HG02588 (cell line): Measurements from ENCODE around the gene ISYNA1.

Experiments
- ATAC-seq: cut with Tn5 transposase; IDR thresholded peaks from one replicate; pipeline ENCODE4 v1.9.1; 2021; ENCODE audit warnings: mild to moderate bottlenecking, moderate library complexity; ENCODE audit not compliant: unreplicated experiment

ISYNA1 gene

DNA sequence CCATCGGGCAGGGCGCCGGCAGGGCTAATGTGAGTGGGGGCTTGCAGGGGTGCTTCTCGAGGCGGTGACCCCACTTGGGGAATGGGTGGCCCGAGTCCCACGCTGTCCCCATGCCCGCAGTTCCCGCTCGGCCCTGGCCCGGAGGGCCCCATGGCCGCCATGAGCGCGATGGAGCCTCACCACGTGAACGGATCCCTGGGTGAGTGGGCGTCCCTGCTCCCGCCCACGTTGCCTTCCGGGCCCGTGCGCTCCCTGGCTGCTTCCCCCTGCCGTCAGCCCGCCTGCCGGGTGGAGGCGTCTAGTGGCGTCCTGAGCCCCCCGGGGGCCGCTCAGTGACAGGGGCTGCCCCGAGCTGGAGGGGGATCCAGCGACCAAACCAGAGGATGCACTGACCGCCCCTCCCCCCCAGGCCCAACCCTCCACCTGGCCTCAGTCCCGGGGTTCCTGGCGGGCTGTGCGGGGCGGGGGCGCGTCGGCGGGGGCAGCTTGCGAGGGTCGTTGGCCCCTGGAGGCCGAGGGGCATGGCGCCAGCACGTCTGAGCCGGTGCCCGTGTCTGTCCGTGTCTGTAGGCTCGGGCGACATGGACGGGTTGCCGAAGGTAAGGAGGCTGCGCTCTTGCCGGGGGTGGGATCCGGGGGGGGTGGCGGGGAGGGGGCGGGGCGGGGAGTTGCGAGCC, 4.8 kb downstream of the ISYNA1 start:
- ATAC-seq = no peak

DNA sequence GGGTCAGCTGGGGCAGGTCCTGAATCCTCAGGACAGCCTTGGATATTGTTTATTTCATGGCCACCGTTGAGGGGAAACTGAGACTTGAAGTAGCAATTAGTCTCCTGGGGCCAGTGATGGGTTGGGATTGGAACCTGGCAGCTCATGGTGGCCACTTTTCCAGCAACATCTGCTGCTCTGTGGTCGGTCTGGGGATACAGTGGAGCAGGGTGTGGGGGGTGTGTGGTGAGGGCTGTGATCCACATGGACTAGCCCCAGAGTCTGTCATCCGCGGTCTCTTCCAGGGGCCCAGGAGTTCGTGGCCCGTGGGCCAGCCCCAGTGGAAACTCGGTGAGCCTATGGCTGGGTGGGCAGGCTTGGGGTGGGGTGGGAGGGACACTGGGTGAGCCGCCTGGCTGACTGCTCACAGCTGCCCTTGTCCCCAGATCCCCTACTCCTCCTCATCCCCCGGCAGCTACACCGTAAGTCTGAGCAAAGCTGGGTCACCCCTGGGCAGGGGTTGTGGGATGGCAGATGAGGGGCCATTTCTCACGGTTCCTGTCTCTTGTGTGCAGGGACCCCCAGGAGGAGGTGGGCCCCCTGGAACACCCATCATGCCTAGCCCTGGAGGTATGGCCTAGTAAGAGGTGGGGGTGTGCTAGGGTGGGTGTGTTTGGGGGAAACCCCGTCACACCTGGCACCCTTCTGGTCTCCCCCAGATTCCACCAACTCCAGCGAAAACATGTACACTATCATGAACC, 5.5 kb downstream of the ISYNA1 start:
- ATAC-seq = no peak

GRCh38 chr19:18431351-18432197, 6.4 kb downstream of the ISYNA1 start:
- no peak for ATAC-seq

GRCh38 chr19:18430417-18431144, 7.4 kb downstream of the ISYNA1 start:
- ATAC-seq = no peak

DNA sequence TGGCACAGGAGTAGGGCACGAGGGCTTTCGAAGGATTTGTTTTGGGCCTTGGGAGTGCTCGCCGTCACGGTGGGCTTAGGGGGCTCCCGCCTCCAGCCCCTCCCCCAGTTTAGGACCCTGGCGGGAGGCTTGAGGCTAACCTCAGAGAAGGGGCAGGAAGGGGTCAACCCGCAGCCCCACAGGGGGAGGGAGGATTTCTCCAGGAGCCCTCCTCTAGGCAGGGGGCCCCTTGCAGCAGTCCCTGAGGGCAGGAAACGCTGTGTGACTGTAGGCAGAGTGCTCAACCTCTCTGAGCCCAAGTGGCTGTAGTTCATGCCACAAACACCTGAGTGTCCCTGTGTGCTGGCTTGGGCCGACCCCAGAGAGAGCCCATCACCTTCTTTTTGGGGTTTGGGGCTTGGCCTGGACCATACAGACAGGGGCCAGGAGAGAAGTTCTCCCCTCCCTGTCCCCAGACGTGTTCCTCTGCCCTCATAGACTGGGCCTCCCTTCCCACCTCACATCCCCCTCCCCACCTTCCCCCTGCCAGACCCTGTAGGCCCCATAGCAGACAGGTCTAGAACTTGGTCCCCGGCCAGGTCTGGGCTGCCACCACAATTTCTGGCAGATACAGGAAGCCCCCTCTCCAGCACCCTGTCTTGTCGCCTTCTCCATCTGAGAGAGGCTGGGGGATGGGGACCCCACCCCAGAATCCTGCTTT, 8.1 kb downstream of the ISYNA1 start:
- ATAC-seq = no peak

GRCh38 chr19:18428787-18429674, 8.9 kb downstream of the ISYNA1 start:
- ATAC-seq = peak; percentile 44

- no peak for ATAC-seq
Observed at GRCh38 chr19:18428173-18428786, 9.7 kb downstream of the ISYNA1 start.

- ATAC-seq = no peak
Observed at GRCh38 chr19:18427743-18428113, 10.2 kb downstream of the ISYNA1 start.

DNA sequence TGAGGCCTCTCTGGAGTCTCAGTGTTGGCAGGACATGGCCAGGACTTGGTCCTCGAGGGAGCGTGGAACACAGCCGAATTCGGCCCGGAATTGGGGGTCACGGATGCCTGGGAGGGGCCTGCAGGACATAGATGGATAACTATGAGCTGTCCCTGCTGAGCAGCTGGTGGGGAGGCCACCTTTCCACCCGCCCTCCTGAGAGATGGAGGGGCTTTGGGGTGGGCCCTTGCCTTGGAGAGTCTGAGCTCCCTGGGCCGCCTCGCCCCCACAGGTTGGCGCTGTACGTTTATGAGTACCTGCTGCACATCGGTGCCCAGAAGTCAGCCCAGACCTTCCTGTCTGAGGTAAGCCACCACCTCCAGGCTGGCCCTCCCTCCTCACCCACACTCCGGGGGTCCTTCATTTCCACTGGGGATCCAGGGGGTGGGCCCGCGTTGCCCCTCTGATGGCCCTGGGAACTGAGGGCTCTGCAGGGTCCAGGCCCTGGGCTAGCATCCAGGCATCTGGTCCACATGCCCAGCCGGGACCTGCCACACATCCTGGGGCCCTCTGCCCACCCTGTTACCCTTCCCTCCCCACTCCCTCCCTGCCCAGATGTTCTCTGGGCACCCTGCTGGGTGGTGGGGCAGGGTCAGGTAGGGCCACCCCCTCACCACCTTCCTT, 10.7 kb downstream of the ISYNA1 start:
- no peak for ATAC-seq

DNA sequence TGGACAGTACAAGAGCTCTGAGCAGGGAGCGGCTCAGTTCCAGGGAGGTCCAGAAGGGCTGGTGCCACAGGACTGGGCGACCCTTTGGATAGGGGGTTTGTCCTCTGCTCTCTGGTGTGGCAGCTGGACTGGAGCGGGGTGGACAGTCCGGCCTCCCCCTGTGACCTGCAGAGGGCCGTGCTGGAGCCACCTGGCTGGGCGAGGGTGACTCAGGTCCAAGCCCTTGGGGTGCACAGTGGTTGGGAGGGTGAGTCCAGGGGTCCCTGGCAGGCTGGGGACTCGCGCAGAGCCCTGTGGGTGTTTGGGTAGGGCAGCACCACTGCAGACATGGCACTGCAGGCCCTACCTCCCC, 11.5 kb downstream of the ISYNA1 start:
- no peak for ATAC-seq

- ATAC-seq = no peak
Observed at GRCh38 chr19:18425515-18426415, 12.2 kb downstream of the ISYNA1 start.

DNA sequence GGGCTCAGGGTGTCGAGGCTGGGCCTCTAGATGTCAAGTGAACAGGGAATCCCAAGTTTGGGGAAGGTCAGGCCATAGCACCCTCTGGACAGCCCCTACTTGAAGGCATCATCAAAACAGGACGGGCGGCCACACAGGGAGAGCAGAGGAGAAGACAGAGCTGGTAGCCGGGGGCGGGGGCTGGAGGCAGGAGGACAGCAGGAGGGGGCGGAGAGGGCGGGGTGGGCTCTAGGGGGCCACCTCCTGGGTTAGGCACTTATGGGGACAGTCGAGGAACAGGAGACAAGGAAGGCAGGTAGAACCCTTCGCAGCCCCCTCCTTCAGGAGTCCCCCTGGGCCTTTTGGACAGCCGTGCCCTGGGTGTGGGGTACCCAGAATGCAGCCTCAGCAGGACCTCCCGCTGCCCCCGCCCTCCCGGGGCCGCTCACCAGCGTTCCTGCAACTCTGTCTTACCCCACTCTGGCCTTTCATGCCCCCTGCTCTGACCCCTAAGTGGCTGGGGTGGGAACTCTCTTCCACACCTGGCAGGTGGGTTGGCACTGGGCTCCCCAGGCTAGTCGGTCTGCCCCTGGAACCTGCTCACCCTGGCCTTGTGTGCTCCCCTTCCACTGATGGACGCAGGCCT, 12.9 kb downstream of the ISYNA1 start:
- ATAC-seq = no peak

DNA sequence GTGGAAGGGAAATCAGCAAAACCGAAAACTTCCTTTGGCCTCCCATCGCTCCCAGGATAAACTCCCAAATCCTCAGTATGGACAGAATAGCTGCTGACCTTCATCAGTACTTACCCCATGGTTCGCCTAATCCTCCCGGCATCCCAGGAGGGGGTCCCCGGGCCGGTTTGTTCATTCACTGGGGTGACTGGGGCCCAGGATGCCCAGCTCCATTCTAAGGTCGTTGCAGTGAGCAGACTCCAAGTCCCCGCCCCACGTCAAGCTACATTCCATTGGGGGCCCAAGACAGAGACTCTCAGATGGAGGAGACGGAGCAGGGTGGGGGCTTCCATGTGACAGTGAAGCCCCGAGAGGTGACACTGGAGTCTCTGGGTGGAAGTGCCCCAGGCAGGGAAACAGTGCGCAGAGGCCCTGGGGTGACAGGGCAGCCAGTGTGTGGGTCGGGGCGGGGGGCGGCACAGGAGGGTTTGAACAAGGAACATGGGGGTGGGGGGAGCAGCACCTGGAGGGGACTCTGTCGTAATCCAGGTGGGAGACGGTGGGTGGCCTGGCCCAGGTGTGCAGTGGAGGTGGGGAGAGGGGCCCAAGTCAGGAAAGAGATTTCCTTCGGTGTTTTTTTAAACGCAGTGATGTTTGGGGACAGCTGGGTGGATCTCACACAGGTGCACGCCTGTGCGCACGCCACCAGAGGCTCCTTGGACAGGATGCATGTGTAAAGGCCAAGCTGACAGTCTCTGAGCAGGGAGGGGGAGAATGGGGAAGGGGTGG, 13.6 kb downstream of the ISYNA1 start:
- ATAC-seq = no peak

GRCh38 chr19:18423258-18424020, 14.5 kb downstream of the ISYNA1 start:
- no peak for ATAC-seq

DNA sequence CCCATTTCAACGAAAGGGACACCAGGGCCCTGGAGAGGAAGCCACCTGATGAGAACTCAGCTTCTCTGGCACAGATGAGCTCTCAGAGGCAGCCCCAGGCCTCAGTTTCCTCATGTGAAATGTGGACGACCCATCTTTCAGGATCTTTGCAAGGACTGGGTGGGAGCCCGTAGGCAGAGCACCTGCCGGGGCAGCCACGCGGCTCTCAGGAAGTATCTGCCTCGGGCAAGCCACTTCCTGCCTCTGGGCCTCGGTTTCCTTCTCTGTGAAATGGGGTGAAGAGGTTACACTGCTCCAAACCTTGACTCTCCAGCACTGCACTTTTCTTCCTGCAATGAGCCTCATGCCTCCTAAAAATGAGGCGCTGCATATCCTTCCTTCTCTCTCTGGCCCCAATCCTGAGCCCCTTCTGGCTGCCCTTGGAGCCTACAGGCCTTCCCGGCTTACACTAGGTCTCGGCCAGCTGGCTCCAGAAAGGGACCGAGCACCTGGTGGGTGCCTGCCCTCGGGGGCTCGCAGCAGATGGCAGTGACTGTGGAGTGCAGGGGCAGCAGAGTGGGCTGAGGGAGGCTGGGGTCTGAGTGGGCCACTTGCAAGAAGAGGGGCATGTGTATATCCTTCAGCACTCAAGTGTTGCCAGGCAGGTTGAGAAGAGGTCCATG, 15.3 kb downstream of the ISYNA1 start:
- no peak for ATAC-seq
